OCI-LY1 (cell line): Measurements from ENCODE around the gene GCK.

Source experiments
- H2AFZ ChIP-seq: fragments of 200-600 bp; sonication (generic), shearing (Covaris generic); 2 replicates; pipeline ENCODE4 v1.6.0; 2014; ENCODE audit warnings: antibody characterized with exemption, mild to moderate bottlenecking, low read length
- H3F3A ChIP-seq: fragments of 200-600 bp; sonication (generic), shearing (Covaris generic); 2 replicates; pipeline ENCODE4 v1.6.0; 2014; ENCODE audit warnings: mild to moderate bottlenecking, antibody characterized with exemption, low read length, moderate library complexity; ENCODE audit not compliant: insufficient read depth
- H3K27ac ChIP-seq: fragments of 200-600 bp; sonication (generic); 2 replicates; pipeline ENCODE4 v1.5.1; 2014; ENCODE audit warnings: low read length, mixed run types, mild to moderate bottlenecking, low read depth; ENCODE audit not compliant: poor library complexity, severe bottlenecking
- H3K27me3 ChIP-seq: fragments of 200-600 bp; sonication (generic); 2 replicates; pipeline ENCODE4 v1.6.0; 2014; ENCODE audit warnings: antibody characterized with exemption, mild to moderate bottlenecking, low read length, moderate library complexity; ENCODE audit not compliant: insufficient read depth
- H3K36me3 ChIP-seq: fragments of 200-600 bp; sonication (generic); 2 replicates; pipeline ENCODE4 v1.6.1; 2014; ENCODE audit warnings: mild to moderate bottlenecking, antibody characterized with exemption, low read length, moderate library complexity, mixed read lengths; ENCODE audit not compliant: insufficient read depth
- H3K4me1 ChIP-seq: fragments of 200-600 bp; sonication (generic); 2 replicates; pipeline ENCODE4 v1.5.1; 2014; ENCODE audit warnings: mild to moderate bottlenecking, low read length, moderate library complexity; ENCODE audit not compliant: insufficient read depth, severe bottlenecking
- H3K4me2 ChIP-seq: fragments of 200-600 bp; sonication (generic), shearing (Covaris generic); 2 replicates; pipeline ENCODE4 v1.6.1; 2014; ENCODE audit warnings: low read length
- H3K4me3 ChIP-seq: fragments of 200-600 bp; sonication (generic); 2 replicates; pipeline ENCODE4 v1.5.1; 2014; ENCODE audit warnings: low read length, low read depth, mild to moderate bottlenecking, mixed read lengths; ENCODE audit not compliant: poor library complexity, severe bottlenecking
- H3K79me2 ChIP-seq: fragments of 200-600 bp; shearing (Covaris generic); 2 replicates; pipeline ENCODE4 v1.6.1; 2016; ENCODE audit warnings: mixed run types, low read length, mixed read lengths; ENCODE audit not compliant: insufficient read depth
- H3K9ac ChIP-seq: fragments of 200-600 bp; sonication (generic), shearing (Covaris generic); 2 replicates; pipeline ENCODE4 v1.6.1; 2014; ENCODE audit warnings: mild to moderate bottlenecking, low read length, mixed read lengths
- H3K9me2 ChIP-seq: fragments of 200-600 bp; sonication (generic), shearing (Covaris generic); 2 replicates; pipeline ENCODE4 v1.6.1; 2014; ENCODE audit warnings: low read depth, mild to moderate bottlenecking, low read length, mixed read lengths
- H3K9me3 ChIP-seq: fragments of 200-600 bp; shearing (Covaris generic); 2 replicates; pipeline ENCODE4 v1.6.1; 2014; ENCODE audit warnings: low read length, mixed read lengths
- H4K20me1 ChIP-seq: fragments of 200-600 bp; sonication (generic), shearing (Covaris generic); 2 replicates; pipeline ENCODE4 v1.6.0; 2016; ENCODE audit warnings: mild to moderate bottlenecking, low read length; ENCODE audit not compliant: insufficient read depth
- CTCF ChIP-seq: fragments of 200-600 bp; sonication (generic), shearing (Covaris generic); IDR thresholded peaks from 2 replicates; pipeline ENCODE4 v1.5.1; 2017; ENCODE audit warnings: mild to moderate bottlenecking, antibody characterized with exemption, low read length, moderate library complexity, mixed read lengths
- EZH2 ChIP-seq: fragments of 200-600 bp; sonication (generic), shearing (Covaris generic); IDR thresholded peaks from 2 replicates; pipeline ENCODE4 v1.8.0; 2017; ENCODE audit warnings: borderline replicate concordance, mixed run types, mild to moderate bottlenecking, antibody characterized with exemption, low read length, moderate library complexity, mixed read lengths

The GCK gene

GRCh38 chr7:44145479-44145968 is 43.7 kb downstream of the GCK start:
- no peaks in the 10 kb centered on the region for H3K9me2 ChIP-seq
- no peaks in the 10 kb centered on the region for H3K36me3 ChIP-seq
- no peak overlapping the region for H3K27ac ChIP-seq
- no peak overlapping the region for H3K4me2 ChIP-seq
- H3K4me3 ChIP-seq: no peak overlapping the region
- no peak for TF ChIP-seq CTCF
- no peak for TF ChIP-seq EZH2
- H3K9ac ChIP-seq: no peak overlapping the region
- H3F3A ChIP-seq: no peaks in the 10 kb centered on the region
- no peaks in the 10 kb centered on the region for H3K9me3 ChIP-seq
- no peaks in the 10 kb centered on the region for H3K79me2 ChIP-seq
- H2AFZ ChIP-seq: no peak overlapping the region
- no peaks in the 10 kb centered on the region for H4K20me1 ChIP-seq
- no peaks in the 10 kb centered on the region for H3K4me1 ChIP-seq
- no peaks in the 10 kb centered on the region for H3K27me3 ChIP-seq

- no peaks in the 10 kb centered on the region for H3K27me3 ChIP-seq
- H3K36me3 ChIP-seq: no peaks in the 10 kb centered on the region
- TF ChIP-seq EZH2 (no peak), CTCF (no peak)
- H3K79me2 ChIP-seq: no peaks in the 10 kb centered on the region
- H3K9me2 ChIP-seq: no peaks in the 10 kb centered on the region
- H3K9ac ChIP-seq: no peak overlapping the region
- H3F3A ChIP-seq: no peaks in the 10 kb centered on the region
- no peaks in the 10 kb centered on the region for H4K20me1 ChIP-seq
- no peak overlapping the region for H2AFZ ChIP-seq
- H3K4me1 ChIP-seq: no peaks in the 10 kb centered on the region
- H3K27ac ChIP-seq: no peak overlapping the region
- no peaks in the 10 kb centered on the region for H3K9me3 ChIP-seq
- no peak overlapping the region for H3K4me3 ChIP-seq
- no peak overlapping the region for H3K4me2 ChIP-seq
Measured at GRCh38 chr7:44144968-44145478, 44.2 kb downstream of the GCK start.

- no peak overlapping the region for H3K4me2 ChIP-seq
- H3K27ac ChIP-seq: no peak overlapping the region
- H4K20me1 ChIP-seq: no peaks in the 10 kb centered on the region
- H3K79me2 ChIP-seq: no peaks in the 10 kb centered on the region
- H3K9ac ChIP-seq: no peak overlapping the region
- no peak for TF ChIP-seq CTCF
- TF ChIP-seq EZH2: no peak
- no peaks in the 10 kb centered on the region for H3K4me1 ChIP-seq
- H2AFZ ChIP-seq: no peak overlapping the region
- no peaks in the 10 kb centered on the region for H3K36me3 ChIP-seq
- no peaks in the 10 kb centered on the region for H3K27me3 ChIP-seq
- H3F3A ChIP-seq: no peaks in the 10 kb centered on the region
- H3K4me3 ChIP-seq: no peak overlapping the region
- H3K9me3 ChIP-seq: no peaks in the 10 kb centered on the region
- no peaks in the 10 kb centered on the region for H3K9me2 ChIP-seq
Measured at GRCh38 chr7:44144426-44144967, 44.7 kb downstream of the GCK start.
